Trophoblast cell (in vitro differentiated cells and primary cell): Measurements from ENCODE around the gene ZNF678.

ENCODE experiments used
- DNase-seq, 2 donors: peaks; one replicate each; pipeline ENCODE4 v3.0.0-alpha.2; 2016
- H2AFZ ChIP-seq: 2 replicates; pipeline ENCODE4 v1.6.1; 2013; ENCODE audit warnings: low read length, moderate library complexity, mild to moderate bottlenecking; ENCODE audit not compliant: insufficient read depth, poor library complexity
- H2AK5ac ChIP-seq: 2 replicates; pipeline ENCODE4 v1.6.1; 2013; ENCODE audit warnings: mild to moderate bottlenecking, low read length
- H2BK120ac ChIP-seq: 2 replicates; pipeline ENCODE4 v1.6.1; 2013; ENCODE audit warnings: low read length, mild to moderate bottlenecking, moderate library complexity; ENCODE audit not compliant: insufficient read depth, poor library complexity
- H2BK12ac ChIP-seq: 2 replicates; pipeline ENCODE4 v1.6.1; 2013; ENCODE audit warnings: mild to moderate bottlenecking, low read length, moderate library complexity
- H2BK5ac ChIP-seq: 2 replicates; pipeline ENCODE4 v1.6.1; 2013; ENCODE audit warnings: low read length, low read depth, moderate library complexity, mild to moderate bottlenecking; ENCODE audit not compliant: poor library complexity
- H3K14ac ChIP-seq: 2 replicates; pipeline ENCODE4 v1.6.1; 2013; ENCODE audit warnings: mild to moderate bottlenecking, low read length
- H3K18ac ChIP-seq: 2 replicates; pipeline ENCODE4 v1.6.1; 2013; ENCODE audit warnings: mild to moderate bottlenecking, low read length
- H3K23ac ChIP-seq: 2 replicates; pipeline ENCODE4 v1.6.1; 2013; ENCODE audit warnings: low read length
- H3K27ac ChIP-seq: 2 replicates; pipeline ENCODE4 v1.5.1; 2013; ENCODE audit warnings: low read depth, mild to moderate bottlenecking, inconsistent platforms, low read length, moderate library complexity
- H3K27me3 ChIP-seq: 2 replicates; pipeline ENCODE4 v1.6.1; 2013; ENCODE audit warnings: inconsistent platforms, mild to moderate bottlenecking, low read length, moderate library complexity; ENCODE audit not compliant: insufficient read depth
- H3K36me3 ChIP-seq, 2 experiments: 1 replicate in 1 of 2; 2 replicates in 1 of 2; pipeline ENCODE4 v1.6.1; 2013; ENCODE audit warnings: low read length in 2 of 2, mild to moderate bottlenecking in 2 of 2, moderate library complexity in 1 of 2; ENCODE audit not compliant: insufficient read depth in 2 of 2, control insufficient read depth in 1 of 2
- H3K4ac ChIP-seq: 2 replicates; pipeline ENCODE4 v1.6.1; 2013; ENCODE audit warnings: low read depth, mild to moderate bottlenecking, low read length, moderate library complexity
- H3K4me1 ChIP-seq, 2 experiments: 1 replicate in 1 of 2; 2 replicates in 1 of 2; pipeline ENCODE4 v1.6.1; 2013; ENCODE audit warnings: low read length in 2 of 2, mild to moderate bottlenecking in 2 of 2, moderate library complexity in 1 of 2; ENCODE audit not compliant: insufficient read depth in 2 of 2, control insufficient read depth in 1 of 2
- H3K4me2 ChIP-seq: 2 replicates; pipeline ENCODE4 v1.6.1; 2013; ENCODE audit warnings: inconsistent platforms, mild to moderate bottlenecking, low read length, moderate library complexity
- H3K4me3 ChIP-seq: 2 replicates; pipeline ENCODE4 v1.5.1; 2013; ENCODE audit warnings: mild to moderate bottlenecking, low read depth, low read length, inconsistent platforms
- H3K79me1 ChIP-seq: one replicate; pipeline ENCODE4 v1.6.1; 2013; ENCODE audit warnings: low read length
- H3K79me2 ChIP-seq: 2 replicates; pipeline ENCODE4 v1.6.1; 2013; ENCODE audit warnings: low read length, mild to moderate bottlenecking; ENCODE audit not compliant: control insufficient read depth, insufficient read depth, poor library complexity
- H3K9ac ChIP-seq: 2 replicates; pipeline ENCODE4 v1.6.1; 2013; ENCODE audit warnings: mild to moderate bottlenecking, low read length
- H3K9me3 ChIP-seq: 2 replicates; pipeline ENCODE4 v1.6.1; 2013; ENCODE audit warnings: low read depth, mild to moderate bottlenecking, control low read depth, inconsistent platforms, low read length; ENCODE audit not compliant: insufficient read depth
- H4K12ac ChIP-seq: 2 replicates; pipeline ENCODE4 v1.6.1; 2013; ENCODE audit warnings: low read depth, mild to moderate bottlenecking, low read length, moderate library complexity
- H4K8ac ChIP-seq: 2 replicates; pipeline ENCODE4 v1.6.1; 2013; ENCODE audit warnings: low read depth, mild to moderate bottlenecking, low read length, moderate library complexity
- H4K91ac ChIP-seq: one replicate; pipeline ENCODE4 v1.6.1; 2013; ENCODE audit warnings: low read depth, mild to moderate bottlenecking, low read length, moderate library complexity
- WGBS: extraction: QIAGEN DNeasy Blood & Tissue Kit; methylation state at CpG from one replicate; pipeline ENCODE4 v1.1.7; 2013; ENCODE audit warnings: missing lambda C conversion rate; ENCODE audit not compliant: insufficient read length, insufficient coverage; ENCODE audit errors: extremely low coverage; 5-methylcytosine and 5-hydroxymethylcytosine counted together

Gene ZNF678

GRCh38 chr1:227557962-227558725, 5.2 kb upstream of the ZNF678 start:
- Histone ChIP-seq H2AFZ (no peak overlapping the region), H3K79me1 (peaks cover 3% of the 10 kb centered on the region), H3K27me3 (no peaks in the 10 kb centered on the region), H3K9me3 (peaks cover 12% of the 10 kb centered on the region), H3K27ac (no peak overlapping the region), H2AK5ac (no peak overlapping the region), H3K23ac (no peak overlapping the region), H2BK12ac (no peak overlapping the region), H4K12ac (no peak overlapping the region), H3K4me1 (no peaks in the 10 kb centered on the region), H3K36me3 (peaks cover 2 to 3% of the 10 kb centered on the region in 2 experiments), H3K18ac (no peak overlapping the region), H3K4me3 (no peak overlapping the region), H3K14ac (no peak overlapping the region), H3K4me2 (no peak overlapping the region), H4K8ac (no peak overlapping the region), H3K9ac (no peak overlapping the region), H2BK120ac (no peak overlapping the region), H4K91ac (no peak overlapping the region), H2BK5ac (no peak overlapping the region), H3K79me2 (no peaks in the 10 kb centered on the region), H3K4ac (no peak overlapping the region)
- no peak for DNase-seq
- WGBS: no CpG with 5 or more reads among the region's 29 CpGs

- Histone ChIP-seq H2BK120ac (no peak overlapping the region), H3K79me1 (peaks cover 8% of the 10 kb centered on the region), H2BK12ac (no peak overlapping the region), H4K12ac (no peak overlapping the region), H3K14ac (no peak overlapping the region), H3K27ac (no peak overlapping the region), H3K4me2 (no peak overlapping the region), H4K91ac (no peak overlapping the region), H2AFZ (no peak overlapping the region), H3K18ac (no peak overlapping the region), H3K4me1 (no peaks in the 10 kb centered on the region), H3K4me3 (no peak overlapping the region), H3K9ac (no peak overlapping the region), H3K23ac (no peak overlapping the region), H3K36me3 (peaks cover 2 to 3% of the 10 kb centered on the region in 2 experiments), H3K4ac (no peak overlapping the region), H4K8ac (no peak overlapping the region), H2BK5ac (no peak overlapping the region), H2AK5ac (no peak overlapping the region), H3K79me2 (peaks cover 3% of the 10 kb centered on the region), H3K9me3 (peaks cover 12% of the 10 kb centered on the region), H3K27me3 (no peaks in the 10 kb centered on the region)
- no peak for DNase-seq
- 100% methylated on average over 2 of the region's 20 CpGs for WGBS
Observed at GRCh38 chr1:227558732-227559262, 4.6 kb upstream of the ZNF678 start.

GRCh38 chr1:227559499-227559898, 3.9 kb upstream of the ZNF678 start:
- Histone ChIP-seq H3K79me1 (peaks cover 10% of the 10 kb centered on the region), H4K12ac (no peak overlapping the region), H3K27me3 (no peaks in the 10 kb centered on the region), H3K4me3 (no peak overlapping the region), H2BK12ac (no peak overlapping the region), H2AFZ (no peak overlapping the region), H3K36me3 (peaks cover 2 to 3% of the 10 kb centered on the region in 2 experiments), H3K4me1 (no peaks in the 10 kb centered on the region), H3K9ac (no peak overlapping the region), H3K18ac (no peak overlapping the region), H3K14ac (no peak overlapping the region), H3K4me2 (no peak overlapping the region), H3K23ac (no peak overlapping the region), H2AK5ac (no peak overlapping the region), H2BK5ac (no peak overlapping the region), H4K91ac (no peak overlapping the region), H2BK120ac (no peak overlapping the region), H3K27ac (no peak overlapping the region), H4K8ac (no peak overlapping the region), H3K79me2 (peaks cover 5% of the 10 kb centered on the region), H3K4ac (no peak overlapping the region), H3K9me3 (peaks cover 12% of the 10 kb centered on the region)
- no CpG with 5 or more reads among the region's 27 CpGs for WGBS
- DNase-seq: no peak

GRCh38 chr1:227559926-227560325, 3.4 kb upstream of the ZNF678 start:
- Histone ChIP-seq H4K91ac (no peak overlapping the region), H3K27ac (no peak overlapping the region), H2BK12ac (no peak overlapping the region), H2AFZ (no peak overlapping the region), H3K4me2 (no peak overlapping the region), H3K27me3 (no peaks in the 10 kb centered on the region), H3K9ac (no peak overlapping the region), H3K9me3 (peaks cover 12% of the 10 kb centered on the region), H4K8ac (no peak overlapping the region), H3K23ac (no peak overlapping the region), H4K12ac (no peak overlapping the region), H3K18ac (no peak overlapping the region), H3K4me1 (no peaks in the 10 kb centered on the region), H3K4me3 (no peak overlapping the region), H3K14ac (no peak overlapping the region), H3K79me1 (peaks cover 10% of the 10 kb centered on the region), H2BK5ac (no peak overlapping the region), H2AK5ac (no peak overlapping the region), H3K4ac (no peak overlapping the region), H3K79me2 (peaks cover 5% of the 10 kb centered on the region), H3K36me3 (peaks cover 2 to 3% of the 10 kb centered on the region in 2 experiments), H2BK120ac (no peak overlapping the region)
- DNase-seq: no peak
- WGBS: 100% methylated on average over 3 of the region's 12 CpGs
